ENCODE measurements around the gene PKM. TPM values are rescaled to one million over a fixed set of nuclear protein-coding genes. Genes with fewer than 3 reads are reported as not detected.
"Not testable (repeated sequence)": the region's sequence is repeated elsewhere in the genome, so short reads cannot be mapped to it uniquely, and the experiment has no call there.

The PKM gene
- total and polyA plus RNA-seq, 2 donors from 2014 or later, result 799 to 1,124 TPM

DNA sequence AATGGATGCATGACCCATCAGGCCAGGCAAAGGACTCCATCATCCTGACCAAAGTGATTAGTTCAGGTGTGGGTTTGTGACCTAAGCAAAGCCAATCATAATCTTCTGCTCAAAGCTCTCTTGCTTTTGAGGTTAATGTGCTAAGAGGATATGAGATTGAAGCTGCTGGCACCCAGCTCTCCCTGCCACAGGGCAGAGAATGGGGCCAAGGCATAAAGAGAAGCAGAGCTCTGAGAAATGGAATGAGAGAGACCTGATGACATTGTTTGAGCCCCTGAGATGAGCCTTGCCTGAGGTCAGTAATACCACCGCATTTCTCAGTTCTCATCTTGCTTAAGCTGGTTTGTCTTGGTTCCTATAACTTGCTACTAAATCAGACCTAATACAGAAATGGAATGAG is 47.7 kb upstream of the PKM start:
- H3K9ac ChIP-seq (ENCODE audit: low read length in 3 of 3), result no peak overlapping the region
- H3K9me3 ChIP-seq (ENCODE audit: control insufficient read depth in 2 of 3, insufficient read depth in 1 of 3, low read length in 3 of 3), result no peaks in the 10 kb centered on the region
- intact Hi-C loops (cut with DNase I), result no loop called here
- H3K4me3 ChIP-seq (ENCODE audit: low read length in 3 of 3), result no peak overlapping the region
- H3K36me3 ChIP-seq (ENCODE audit: control insufficient read depth in 2 of 3, insufficient read depth in 3 of 3, low read length in 3 of 3), result no peaks in the 10 kb centered on the region
- H3K27ac ChIP-seq (ENCODE audit: low read depth in 2 of 2, low read length in 2 of 2), result no peak overlapping the region
- FAIRE-seq (no peak), DNase-seq (no peak)
- H3K27me3 ChIP-seq (ENCODE audit: control insufficient read depth, insufficient read depth, low read length), result no peaks in the 10 kb centered on the region
- H3K4me1 ChIP-seq (ENCODE audit: control insufficient read depth in 2 of 3, insufficient read depth in 2 of 3, low read depth in 1 of 3, low read length in 3 of 3), result peaks cover 0 to 16% (median 10%) of the 10 kb centered on the region in 3 donors
- TF ChIP-seq, protein P1, sequence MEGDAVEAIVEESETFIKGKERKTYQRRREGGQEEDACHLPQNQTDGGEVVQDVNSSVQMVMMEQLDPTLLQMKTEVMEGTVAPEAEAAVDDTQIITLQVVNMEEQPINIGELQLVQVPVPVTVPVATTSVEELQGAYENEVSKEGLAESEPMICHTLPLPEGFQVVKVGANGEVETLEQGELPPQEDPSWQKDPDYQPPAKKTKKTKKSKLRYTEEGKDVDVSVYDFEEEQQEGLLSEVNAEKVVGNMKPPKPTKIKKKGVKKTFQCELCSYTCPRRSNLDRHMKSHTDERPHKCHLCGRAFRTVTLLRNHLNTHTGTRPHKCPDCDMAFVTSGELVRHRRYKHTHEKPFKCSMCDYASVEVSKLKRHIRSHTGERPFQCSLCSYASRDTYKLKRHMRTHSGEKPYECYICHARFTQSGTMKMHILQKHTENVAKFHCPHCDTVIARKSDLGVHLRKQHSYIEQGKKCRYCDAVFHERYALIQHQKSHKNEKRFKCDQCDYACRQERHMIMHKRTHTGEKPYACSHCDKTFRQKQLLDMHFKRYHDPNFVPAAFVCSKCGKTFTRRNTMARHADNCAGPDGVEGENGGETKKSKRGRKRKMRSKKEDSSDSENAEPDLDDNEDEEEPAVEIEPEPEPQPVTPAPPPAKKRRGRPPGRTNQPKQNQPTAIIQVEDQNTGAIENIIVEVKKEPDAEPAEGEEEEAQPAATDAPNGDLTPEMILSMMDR (IDR thresholded peaks at IDR 0.05; ENCODE audit: borderline replicate concordance, extremely low read depth, insufficient read depth), result no peak

DNA sequence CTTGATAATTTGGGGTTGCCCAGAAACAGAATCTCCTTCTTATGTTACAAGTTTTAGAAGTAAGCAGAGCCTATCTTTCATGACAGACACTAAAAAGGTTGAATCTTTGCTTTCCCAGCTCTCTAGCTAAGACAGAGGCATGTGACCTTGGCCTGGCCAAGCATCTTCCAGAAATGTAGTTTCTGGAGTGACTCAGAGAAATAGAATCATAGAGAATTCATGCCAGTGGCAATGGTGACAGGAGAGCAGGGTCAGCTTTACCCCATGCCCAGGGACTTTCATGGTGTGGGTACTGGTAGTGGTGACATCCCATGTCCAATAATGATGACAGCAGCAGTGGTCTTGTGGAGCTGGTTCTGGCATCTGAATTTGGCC is 45.3 kb upstream of the PKM start:
- H3K9ac ChIP-seq (ENCODE audit: low read length in 3 of 3), result no peak overlapping the region
- intact Hi-C loops (cut with DNase I), result no loop called here
- no peak for DNase-seq

DNA sequence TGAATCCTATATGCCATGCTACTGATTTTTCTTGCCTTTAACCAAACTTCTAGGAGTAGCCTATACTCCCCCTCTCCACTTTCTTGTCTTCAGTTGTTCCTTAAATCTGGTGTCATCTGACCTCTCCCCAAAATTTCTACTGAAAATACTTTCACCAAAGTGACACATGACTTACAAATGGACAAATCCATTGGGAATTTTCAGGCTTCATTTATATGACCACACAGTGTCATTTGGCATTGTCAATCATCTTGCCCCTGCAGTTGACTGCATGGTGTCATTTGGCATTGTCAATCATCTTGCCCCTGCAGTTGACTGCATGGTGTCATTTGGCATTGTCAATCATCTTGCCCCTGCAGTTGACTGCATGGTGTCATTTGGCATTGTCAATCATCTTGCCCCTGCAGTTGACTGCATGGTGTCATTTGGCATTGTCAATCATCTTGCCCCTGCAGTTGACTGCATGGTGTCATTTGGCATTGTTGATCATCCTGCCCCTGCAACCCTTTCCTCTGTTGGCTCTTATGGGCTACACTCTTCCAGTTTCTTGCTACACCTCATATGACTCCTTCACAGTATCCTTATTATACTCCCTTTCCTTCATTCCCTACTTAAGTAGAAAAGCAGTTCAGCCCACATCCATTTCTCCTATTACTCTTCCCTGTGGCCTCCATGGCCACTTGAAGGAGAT is 44.8 kb upstream of the PKM start:
- FAIRE-seq; H3K36me3 ChIP-seq (ENCODE audit: control insufficient read depth in 2 of 3, insufficient read depth in 3 of 3, low read length in 3 of 3); H3K9me3 ChIP-seq (ENCODE audit: control insufficient read depth in 2 of 3, insufficient read depth in 1 of 3, low read length in 3 of 3); H3K4me3 ChIP-seq (ENCODE audit: low read length in 3 of 3); H3K27me3 ChIP-seq (ENCODE audit: control insufficient read depth, insufficient read depth, low read length); DNase-seq; H3K9ac ChIP-seq (ENCODE audit: low read length in 3 of 3); H3K27ac ChIP-seq (ENCODE audit: low read depth in 2 of 2, low read length in 2 of 2); intact Hi-C loops (cut with DNase I): not testable (repeated sequence)
- H3K4me1 ChIP-seq (ENCODE audit: control insufficient read depth in 2 of 3, insufficient read depth in 2 of 3, low read depth in 1 of 3, low read length in 3 of 3), result peaks cover 3 to 14% (median 6%) of the 10 kb centered on the region in 3 donors

More for the DNA sequence above, 45.3 kb upstream of the PKM start:
- Histone ChIP-seq H3K4me3 (ENCODE audit: low read length in 3 of 3) (no peak overlapping the region), H3K27ac (ENCODE audit: low read depth in 2 of 2, low read length in 2 of 2) (no peak overlapping the region), H3K27me3 (ENCODE audit: control insufficient read depth, insufficient read depth, low read length) (no peaks in the 10 kb centered on the region), H3K9me3 (ENCODE audit: control insufficient read depth in 2 of 3, insufficient read depth in 1 of 3, low read length in 3 of 3) (no peaks in the 10 kb centered on the region), H3K4me1 (ENCODE audit: control insufficient read depth in 2 of 3, insufficient read depth in 2 of 3, low read depth in 1 of 3, low read length in 3 of 3) (peaks cover 3 to 17% (median 10%) of the 10 kb centered on the region in 3 donors), H3K36me3 (ENCODE audit: control insufficient read depth in 2 of 3, insufficient read depth in 3 of 3, low read length in 3 of 3) (no peaks in the 10 kb centered on the region)
- no peak for FAIRE-seq
- TF ChIP-seq, protein P1 (IDR thresholded peaks at IDR 0.05; ENCODE audit: borderline replicate concordance, extremely low read depth, insufficient read depth), result no peak

DNA sequence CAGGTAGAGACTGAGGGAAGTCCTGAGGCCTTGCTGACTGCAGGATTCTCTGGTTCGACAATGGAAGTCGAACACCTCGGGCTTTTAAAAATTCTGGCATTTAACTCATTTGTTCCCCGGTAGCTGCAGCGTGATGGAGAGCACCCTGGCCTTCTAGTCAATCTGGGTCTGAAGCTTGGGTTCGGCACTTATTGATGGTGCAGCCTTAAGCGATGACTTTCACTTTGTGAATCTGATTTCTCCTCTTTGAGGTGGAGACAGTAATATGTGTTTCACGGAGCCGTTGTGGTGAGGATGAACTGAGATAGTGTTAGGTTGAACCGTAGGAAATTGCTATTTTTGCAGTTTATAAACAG is 42.0 kb upstream of the PKM start:
- no peak for FAIRE-seq
- TF ChIP-seq, protein P1 (IDR thresholded peaks at IDR 0.05; ENCODE audit: borderline replicate concordance, extremely low read depth, insufficient read depth), result no peak
- Histone ChIP-seq H3K27ac (ENCODE audit: low read depth in 2 of 2, low read length in 2 of 2) (peak overlapping the region in 1 of 2 donors; percentile 76), H3K27me3 (ENCODE audit: control insufficient read depth, insufficient read depth, low read length) (no peaks in the 10 kb centered on the region), H3K4me3 (ENCODE audit: low read length in 3 of 3) (peak overlapping the region; percentile 43 to 58 (median 56)), H3K36me3 (ENCODE audit: control insufficient read depth in 2 of 3, insufficient read depth in 3 of 3, low read length in 3 of 3) (peaks cover 1 to 6% (median 2%) of the 10 kb centered on the region in 3 donors), H3K4me1 (ENCODE audit: control insufficient read depth in 2 of 3, insufficient read depth in 2 of 3, low read depth in 1 of 3, low read length in 3 of 3) (peaks cover 0 to 11% (median 3%) of the 10 kb centered on the region in 3 donors), H3K9me3 (ENCODE audit: control insufficient read depth in 2 of 3, insufficient read depth in 1 of 3, low read length in 3 of 3) (no peaks in the 10 kb centered on the region), H3K9ac (ENCODE audit: low read length in 3 of 3) (peak overlapping the region in 2 of 3 donors; percentile 28 to 63)
- no peak for DNase-seq
- intact Hi-C loops (cut with DNase I), result no loop called here

Measured in kidney (tissue), 14 donors.